Measurements from ENCODE around the gene PLGLB1. TPM values are rescaled to one million over a fixed set of nuclear protein-coding genes. Genes with fewer than 3 reads are reported as not detected.
"Not testable (repeated sequence)": the region's sequence is repeated elsewhere in the genome, so short reads cannot be mapped to it uniquely, and the experiment has no call there.

The PLGLB1 gene
- under 1 TPM; 0.36 to 0.48 TPM for total RNA-seq

GRCh38 chr2:87021744-87022143 lies at the start of gene PLGLB1:
TSS of gene PLGLB1 (minus strand) at chr2:87021844. CDS start at chr2:87021783, 61 bp downstream.
- H3K27me3 Mint-ChIP-seq; H3K27ac Mint-ChIP-seq; H3K36me3 Mint-ChIP-seq; H3K4me1 Mint-ChIP-seq (ENCODE audit: low read depth); DNase-seq; POLR2A ChIA-PET; CTCF ChIA-PET; H3K4me3 Mint-ChIP-seq; H3K9me3 Mint-ChIP-seq; intact Hi-C loops (cut with micrococcal nuclease): not testable (repeated sequence)

GRCh38 chr2:87064305-87064704 lies 42.7 kb upstream of the PLGLB1 start:
- H3K9me3 Mint-ChIP-seq; H3K4me1 Mint-ChIP-seq (ENCODE audit: low read depth); H3K4me3 Mint-ChIP-seq; intact Hi-C loops (cut with micrococcal nuclease); H3K36me3 Mint-ChIP-seq; POLR2A ChIA-PET; H3K27me3 Mint-ChIP-seq; CTCF ChIA-PET; H3K27ac Mint-ChIP-seq; DNase-seq: not testable (repeated sequence)

- POLR2A ChIA-PET; H3K4me3 Mint-ChIP-seq; H3K27ac Mint-ChIP-seq; H3K36me3 Mint-ChIP-seq; H3K27me3 Mint-ChIP-seq; H3K9me3 Mint-ChIP-seq; DNase-seq; H3K4me1 Mint-ChIP-seq (ENCODE audit: low read depth); intact Hi-C loops (cut with micrococcal nuclease); CTCF ChIA-PET: not testable (repeated sequence)
Measured at GRCh38 chr2:87063431-87063830, 41.8 kb upstream of the PLGLB1 start.

- intact Hi-C loops (cut with micrococcal nuclease); POLR2A ChIA-PET; H3K27ac Mint-ChIP-seq; H3K27me3 Mint-ChIP-seq; H3K4me3 Mint-ChIP-seq; H3K36me3 Mint-ChIP-seq; H3K4me1 Mint-ChIP-seq (ENCODE audit: low read depth); H3K9me3 Mint-ChIP-seq; DNase-seq; CTCF ChIA-PET: not testable (repeated sequence)
Measured at GRCh38 chr2:87061519-87061918, 39.9 kb upstream of the PLGLB1 start.

- H3K4me3 Mint-ChIP-seq; H3K27me3 Mint-ChIP-seq; intact Hi-C loops (cut with micrococcal nuclease); H3K27ac Mint-ChIP-seq; H3K4me1 Mint-ChIP-seq (ENCODE audit: low read depth); DNase-seq; H3K36me3 Mint-ChIP-seq; H3K9me3 Mint-ChIP-seq; CTCF ChIA-PET; POLR2A ChIA-PET: not testable (repeated sequence)
Measured at GRCh38 chr2:87057606-87058005, 36.0 kb upstream of the PLGLB1 start.

- H3K27me3 Mint-ChIP-seq; CTCF ChIA-PET; intact Hi-C loops (cut with micrococcal nuclease); H3K4me1 Mint-ChIP-seq (ENCODE audit: low read depth); DNase-seq; H3K36me3 Mint-ChIP-seq; H3K4me3 Mint-ChIP-seq; H3K9me3 Mint-ChIP-seq; POLR2A ChIA-PET; H3K27ac Mint-ChIP-seq: not testable (repeated sequence)
Measured at GRCh38 chr2:87056843-87057242, 35.2 kb upstream of the PLGLB1 start.

- DNase-seq; H3K27me3 Mint-ChIP-seq; H3K4me3 Mint-ChIP-seq; POLR2A ChIA-PET; H3K9me3 Mint-ChIP-seq; H3K27ac Mint-ChIP-seq; intact Hi-C loops (cut with micrococcal nuclease); H3K36me3 Mint-ChIP-seq; CTCF ChIA-PET; H3K4me1 Mint-ChIP-seq (ENCODE audit: low read depth): not testable (repeated sequence)
Measured at GRCh38 chr2:87056435-87056834, 34.8 kb upstream of the PLGLB1 start.

GRCh38 chr2:87054375-87054774 lies 32.7 kb upstream of the PLGLB1 start:
- DNase-seq; POLR2A ChIA-PET; H3K9me3 Mint-ChIP-seq; H3K27ac Mint-ChIP-seq; H3K4me1 Mint-ChIP-seq (ENCODE audit: low read depth); H3K4me3 Mint-ChIP-seq; CTCF ChIA-PET; intact Hi-C loops (cut with micrococcal nuclease); H3K36me3 Mint-ChIP-seq; H3K27me3 Mint-ChIP-seq: not testable (repeated sequence)

- DNase-seq, POLR2A ChIA-PET, H3K4me3 Mint-ChIP-seq: not testable (repeated sequence)
Measured at GRCh38 chr2:87041321-87041978, 19.8 kb upstream of the PLGLB1 start.

GRCh38 chr2:87028607-87029006 lies 7.0 kb upstream of the PLGLB1 start:
- CTCF ChIA-PET; H3K27ac Mint-ChIP-seq; H3K4me3 Mint-ChIP-seq; H3K9me3 Mint-ChIP-seq; intact Hi-C loops (cut with micrococcal nuclease); H3K4me1 Mint-ChIP-seq (ENCODE audit: low read depth); H3K27me3 Mint-ChIP-seq; POLR2A ChIA-PET; DNase-seq; H3K36me3 Mint-ChIP-seq: not testable (repeated sequence)

More at GRCh38 chr2:87041321-87041978, 19.8 kb upstream of the PLGLB1 start:
- H3K4me1 Mint-ChIP-seq (ENCODE audit: low read depth); H3K27me3 Mint-ChIP-seq; H3K9me3 Mint-ChIP-seq; intact Hi-C loops (cut with micrococcal nuclease); H3K27ac Mint-ChIP-seq; CTCF ChIA-PET; H3K36me3 Mint-ChIP-seq: not testable (repeated sequence)

GRCh38 chr2:87026816-87027215 lies 5.2 kb upstream of the PLGLB1 start:
- CTCF ChIA-PET; H3K27me3 Mint-ChIP-seq; H3K4me1 Mint-ChIP-seq (ENCODE audit: low read depth); H3K27ac Mint-ChIP-seq; H3K4me3 Mint-ChIP-seq; intact Hi-C loops (cut with micrococcal nuclease); POLR2A ChIA-PET; DNase-seq; H3K9me3 Mint-ChIP-seq; H3K36me3 Mint-ChIP-seq: not testable (repeated sequence)

GRCh38 chr2:87025927-87026326 lies 4.3 kb upstream of the PLGLB1 start:
- H3K4me1 Mint-ChIP-seq (ENCODE audit: low read depth); DNase-seq; H3K4me3 Mint-ChIP-seq; intact Hi-C loops (cut with micrococcal nuclease); CTCF ChIA-PET; POLR2A ChIA-PET; H3K27me3 Mint-ChIP-seq; H3K36me3 Mint-ChIP-seq; H3K27ac Mint-ChIP-seq; H3K9me3 Mint-ChIP-seq: not testable (repeated sequence)

- CTCF ChIA-PET, H3K27me3 Mint-ChIP-seq: not testable (repeated sequence)
Measured at GRCh38 chr2:87023988-87024615, 2.5 kb upstream of the PLGLB1 start.

More at GRCh38 chr2:87023988-87024615, 2.5 kb upstream of the PLGLB1 start:
- H3K9me3 Mint-ChIP-seq; H3K36me3 Mint-ChIP-seq; intact Hi-C loops (cut with micrococcal nuclease); POLR2A ChIA-PET; H3K4me3 Mint-ChIP-seq; DNase-seq; H3K4me1 Mint-ChIP-seq (ENCODE audit: low read depth); H3K27ac Mint-ChIP-seq: not testable (repeated sequence)

All from activated CD4-positive, alpha-beta memory T cell treated with anti-CD3 and anti-CD28 coated beads for 36 hours (primary cell).